LNCAP (cell line): ENCODE measurements around the gene MUC12.

ENCODE experiments used
- TF ChIP-seq, protein P1 (sequence below): fragments of 450-650 bp; IDR thresholded peaks from 2 replicates; pipeline ENCODE4 v1.5.1; 2017; ENCODE audit warnings: mild to moderate bottlenecking

MUC12 gene, protein sequence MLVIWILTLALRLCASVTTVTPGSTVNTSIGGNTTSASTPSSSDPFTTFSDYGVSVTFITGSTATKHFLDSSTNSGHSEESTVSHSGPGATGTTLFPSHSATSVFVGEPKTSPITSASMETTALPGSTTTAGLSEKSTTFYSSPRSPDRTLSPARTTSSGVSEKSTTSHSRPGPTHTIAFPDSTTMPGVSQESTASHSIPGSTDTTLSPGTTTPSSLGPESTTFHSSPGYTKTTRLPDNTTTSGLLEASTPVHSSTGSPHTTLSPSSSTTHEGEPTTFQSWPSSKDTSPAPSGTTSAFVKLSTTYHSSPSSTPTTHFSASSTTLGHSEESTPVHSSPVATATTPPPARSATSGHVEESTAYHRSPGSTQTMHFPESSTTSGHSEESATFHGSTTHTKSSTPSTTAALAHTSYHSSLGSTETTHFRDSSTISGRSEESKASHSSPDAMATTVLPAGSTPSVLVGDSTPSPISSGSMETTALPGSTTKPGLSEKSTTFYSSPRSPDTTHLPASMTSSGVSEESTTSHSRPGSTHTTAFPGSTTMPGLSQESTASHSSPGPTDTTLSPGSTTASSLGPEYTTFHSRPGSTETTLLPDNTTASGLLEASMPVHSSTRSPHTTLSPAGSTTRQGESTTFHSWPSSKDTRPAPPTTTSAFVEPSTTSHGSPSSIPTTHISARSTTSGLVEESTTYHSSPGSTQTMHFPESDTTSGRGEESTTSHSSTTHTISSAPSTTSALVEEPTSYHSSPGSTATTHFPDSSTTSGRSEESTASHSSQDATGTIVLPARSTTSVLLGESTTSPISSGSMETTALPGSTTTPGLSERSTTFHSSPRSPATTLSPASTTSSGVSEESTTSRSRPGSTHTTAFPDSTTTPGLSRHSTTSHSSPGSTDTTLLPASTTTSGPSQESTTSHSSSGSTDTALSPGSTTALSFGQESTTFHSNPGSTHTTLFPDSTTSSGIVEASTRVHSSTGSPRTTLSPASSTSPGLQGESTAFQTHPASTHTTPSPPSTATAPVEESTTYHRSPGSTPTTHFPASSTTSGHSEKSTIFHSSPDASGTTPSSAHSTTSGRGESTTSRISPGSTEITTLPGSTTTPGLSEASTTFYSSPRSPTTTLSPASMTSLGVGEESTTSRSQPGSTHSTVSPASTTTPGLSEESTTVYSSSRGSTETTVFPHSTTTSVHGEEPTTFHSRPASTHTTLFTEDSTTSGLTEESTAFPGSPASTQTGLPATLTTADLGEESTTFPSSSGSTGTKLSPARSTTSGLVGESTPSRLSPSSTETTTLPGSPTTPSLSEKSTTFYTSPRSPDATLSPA (N-terminal part only)

DNA sequence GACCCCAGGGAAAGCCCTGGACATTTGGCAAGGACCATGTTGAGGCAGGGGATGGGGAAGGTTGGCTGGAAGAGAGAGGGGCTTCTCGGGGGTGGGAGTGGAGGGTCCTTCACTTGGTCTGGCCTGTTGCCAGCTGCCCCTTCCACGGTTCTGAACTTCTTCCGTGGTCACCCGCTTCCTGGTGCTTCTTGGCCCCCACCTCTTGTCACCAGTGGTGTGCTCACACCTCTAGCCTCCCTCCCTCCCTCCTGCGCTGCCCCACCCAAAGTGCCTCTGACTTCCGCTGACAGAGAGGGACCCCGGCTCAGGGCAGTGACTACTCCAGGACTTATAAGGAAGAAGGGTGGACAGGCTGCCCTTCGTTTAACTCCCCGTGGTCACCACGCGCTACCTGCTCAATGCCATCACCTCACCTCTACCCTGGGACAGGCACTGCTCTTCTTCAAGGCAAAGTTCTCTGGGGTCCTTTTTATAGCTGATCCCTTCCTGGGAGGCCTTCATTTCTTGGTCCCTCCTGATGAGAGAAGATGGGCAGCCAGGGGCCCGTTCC is at the start of gene MUC12:
Gene MUC12 (plus strand): TSS at position 500 of the 550 bp plus-strand sequence. CDS start 58 bp downstream, outside the sequence.
- TF ChIP-seq, protein P1, sequence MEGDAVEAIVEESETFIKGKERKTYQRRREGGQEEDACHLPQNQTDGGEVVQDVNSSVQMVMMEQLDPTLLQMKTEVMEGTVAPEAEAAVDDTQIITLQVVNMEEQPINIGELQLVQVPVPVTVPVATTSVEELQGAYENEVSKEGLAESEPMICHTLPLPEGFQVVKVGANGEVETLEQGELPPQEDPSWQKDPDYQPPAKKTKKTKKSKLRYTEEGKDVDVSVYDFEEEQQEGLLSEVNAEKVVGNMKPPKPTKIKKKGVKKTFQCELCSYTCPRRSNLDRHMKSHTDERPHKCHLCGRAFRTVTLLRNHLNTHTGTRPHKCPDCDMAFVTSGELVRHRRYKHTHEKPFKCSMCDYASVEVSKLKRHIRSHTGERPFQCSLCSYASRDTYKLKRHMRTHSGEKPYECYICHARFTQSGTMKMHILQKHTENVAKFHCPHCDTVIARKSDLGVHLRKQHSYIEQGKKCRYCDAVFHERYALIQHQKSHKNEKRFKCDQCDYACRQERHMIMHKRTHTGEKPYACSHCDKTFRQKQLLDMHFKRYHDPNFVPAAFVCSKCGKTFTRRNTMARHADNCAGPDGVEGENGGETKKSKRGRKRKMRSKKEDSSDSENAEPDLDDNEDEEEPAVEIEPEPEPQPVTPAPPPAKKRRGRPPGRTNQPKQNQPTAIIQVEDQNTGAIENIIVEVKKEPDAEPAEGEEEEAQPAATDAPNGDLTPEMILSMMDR = no peak

DNA sequence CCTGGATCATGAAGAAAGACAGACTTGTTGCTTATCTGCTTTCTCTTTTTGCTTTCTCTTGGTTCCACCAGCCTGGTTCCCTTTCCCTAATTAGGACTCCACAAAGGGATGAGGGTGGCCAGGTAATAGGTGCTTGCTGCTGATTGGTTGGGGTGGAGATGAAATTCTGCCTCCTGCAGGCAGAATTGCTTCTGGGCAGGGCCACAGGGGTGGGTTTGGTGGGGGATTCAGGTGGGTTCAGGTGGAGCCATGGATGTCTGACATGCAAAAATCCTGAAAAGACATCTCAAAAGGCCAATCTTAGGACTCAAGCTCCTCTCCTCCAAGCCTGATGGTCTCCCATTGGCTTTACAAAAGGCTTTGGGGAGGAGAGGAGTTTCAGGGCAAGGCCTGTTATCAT is 48.3 kb upstream of the MUC12 start:
- TF ChIP-seq, protein P1 = no peak

DNA sequence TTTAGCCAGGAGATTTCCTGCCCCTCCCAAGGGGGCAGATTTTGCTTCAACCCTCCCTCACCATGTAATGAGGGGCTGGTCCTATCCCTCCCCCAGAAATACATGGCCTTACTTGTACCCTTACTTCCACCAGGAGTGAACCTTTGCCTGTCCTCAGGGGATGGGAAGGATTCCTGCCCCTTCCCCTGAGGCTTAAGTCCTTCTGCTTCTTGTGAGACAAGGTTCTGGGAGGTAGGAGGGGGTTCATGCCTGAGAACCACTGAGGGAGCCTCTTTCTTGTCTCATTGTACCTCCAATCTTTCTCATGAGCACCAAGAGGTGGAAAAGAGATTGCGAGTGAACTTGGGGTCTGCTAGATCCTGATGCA is 39.6 kb upstream of the MUC12 start:
- TF ChIP-seq, protein P1 = no peak

DNA sequence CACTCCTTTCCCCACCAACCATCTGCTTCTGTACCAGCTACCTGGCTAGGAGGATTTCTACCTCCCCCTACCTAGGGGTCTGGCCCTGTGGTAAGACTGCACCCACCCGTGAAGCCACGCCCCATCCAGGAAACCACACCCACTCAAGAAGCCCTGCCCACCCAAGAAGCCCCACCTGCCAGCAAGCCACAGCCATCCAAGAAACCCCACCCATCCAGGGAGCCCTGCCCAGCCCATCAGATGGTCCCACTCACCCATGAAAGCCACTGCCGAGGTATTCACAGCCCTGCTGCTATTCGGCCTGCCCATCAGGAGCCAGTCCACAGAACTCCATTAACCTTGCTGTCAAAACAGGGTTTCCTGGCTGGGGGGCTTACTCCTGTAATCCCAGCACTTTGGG is 35.6 kb upstream of the MUC12 start:
- TF ChIP-seq, protein P1 = no peak

DNA sequence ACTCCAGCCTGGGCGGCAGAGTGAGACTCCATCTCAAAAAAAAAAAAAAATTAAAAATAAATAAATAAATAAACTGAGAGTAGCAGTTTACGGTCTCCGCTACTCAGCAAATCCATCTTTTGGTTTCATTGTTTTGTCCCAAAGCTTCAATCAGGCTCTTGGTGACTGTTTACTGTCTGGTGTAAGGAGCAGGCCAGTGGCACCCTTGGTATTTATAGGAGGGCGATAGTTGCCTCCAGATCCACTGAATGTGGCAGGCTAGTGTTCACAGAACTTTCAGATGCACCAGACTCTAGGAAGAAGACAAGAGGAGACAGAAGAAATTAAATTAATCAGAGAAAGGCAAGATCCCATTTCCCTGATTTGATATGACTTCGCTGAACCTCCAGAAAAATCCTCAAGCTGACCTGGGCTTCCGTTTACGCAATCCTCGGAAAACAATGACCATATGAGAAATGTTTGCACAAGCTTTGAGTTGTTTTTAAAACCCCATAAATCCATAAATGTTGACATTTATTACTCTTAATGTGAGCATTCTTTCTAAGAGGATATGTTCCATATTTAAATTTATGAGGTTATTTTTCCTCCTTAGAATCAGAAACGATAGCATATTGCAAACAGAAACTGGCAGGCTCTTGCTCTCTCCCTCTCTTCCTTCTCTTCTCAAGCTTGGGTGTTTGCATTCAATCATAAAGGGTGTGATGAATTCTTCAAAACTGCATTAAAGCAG is 27.2 kb upstream of the MUC12 start:
- TF ChIP-seq, protein P1 = no peak

DNA sequence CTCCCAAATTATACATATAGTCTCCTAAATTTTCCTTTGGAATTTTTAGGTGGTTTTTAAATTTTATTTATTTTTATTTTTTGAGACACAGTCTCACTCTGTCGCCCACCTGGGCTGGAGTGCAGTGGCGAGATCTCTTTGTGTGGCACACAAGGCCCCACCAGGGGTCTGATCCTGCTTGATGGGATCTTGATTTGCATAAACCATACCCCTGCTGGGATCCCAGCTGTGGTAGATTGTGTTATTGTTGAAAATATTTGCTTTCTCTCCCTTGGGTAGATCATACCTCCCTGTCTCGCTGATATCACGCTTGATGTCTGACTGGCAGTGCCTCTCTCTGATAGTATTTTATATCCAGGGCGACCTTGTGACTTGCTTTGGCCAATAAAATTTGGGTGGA is 25.7 kb upstream of the MUC12 start:
- TF ChIP-seq, protein P1 = no peak
